CD14-positive monocyte (primary cell): ENCODE data around the gene MYO16. TPM values are rescaled to one million over a fixed set of nuclear protein-coding genes. Genes with fewer than 3 reads are reported as not detected.

Source experiments
- DNase-seq, 3 donors: peaks; one replicate each; pipeline ENCODE4 v3.0.0-alpha.2; 2011 to 2022
- H2AFZ ChIP-seq: 2 replicates; pipeline ENCODE4 v1.6.0; 2012; ENCODE audit warnings: mild to moderate bottlenecking, low read depth, low read length, inconsistent platforms; ENCODE audit not compliant: insufficient read depth, poor library complexity, severe bottlenecking
- H3K27ac ChIP-seq, 2 donors: 1 replicate in 1 of 2; 2 replicates in 1 of 2; pipeline ENCODE4 v1.5.1; 2012 to 2013; ENCODE audit warnings: low read length in 2 of 2, control low read depth in 1 of 2, inconsistent platforms in 1 of 2, low read depth in 1 of 2, mild to moderate bottlenecking in 1 of 2
- H3K27me3 ChIP-seq, 2 donors: one replicate each; pipeline versions ENCODE4 v1.6.0 to v1.6.1; 2011 to 2013; ENCODE audit warnings: low read length in 2 of 2; ENCODE audit not compliant: control insufficient read depth in 2 of 2, insufficient read depth in 2 of 2
- H3K36me3 ChIP-seq, 2 donors: replicated peaks in 1 of 2; 1 replicate in 1 of 2; 2 replicates in 1 of 2; pipeline versions ENCODE4 v1.5.1 to v1.6.1; 2012 to 2013; ENCODE audit warnings: low read length in 2 of 2, control low read depth in 1 of 2, inconsistent platforms in 1 of 2, mild to moderate bottlenecking in 1 of 2; ENCODE audit not compliant: insufficient read depth in 2 of 2, control insufficient read depth in 1 of 2
- H3K4me1 ChIP-seq, 2 donors: 1 replicate in 1 of 2; 2 replicates in 1 of 2; pipeline versions ENCODE4 v1.5.1 to v1.6.1; 2012 to 2013; ENCODE audit warnings: low read length in 2 of 2, control low read depth in 1 of 2, inconsistent platforms in 1 of 2, mild to moderate bottlenecking in 1 of 2, moderate library complexity in 1 of 2; ENCODE audit not compliant: insufficient read depth in 2 of 2, control insufficient read depth in 1 of 2
- H3K4me2 ChIP-seq: replicated peaks from 2 replicates; pipeline ENCODE3; 2012; ENCODE audit warnings: low read length, moderate library complexity, mild to moderate bottlenecking; ENCODE audit not compliant: poor library complexity, severe bottlenecking; ENCODE audit errors: extremely low read depth
- H3K4me3 ChIP-seq, 3 experiments: fragments of 200-600 bp in 1 of 3; sonication (generic) in 1 of 3; replicated peaks in 1 of 3; 1 replicate in 2 of 3; 2 replicates in 1 of 3; pipeline ENCODE4 v1.5.1; 2011 to 2013; ENCODE audit warnings: low read length in 3 of 3, mild to moderate bottlenecking in 3 of 3, control low read depth in 2 of 3, low read depth in 2 of 3, inconsistent platforms in 1 of 3, moderate library complexity in 1 of 3
- H3K79me2 ChIP-seq: 2 replicates; pipeline ENCODE4 v1.6.0; 2012; ENCODE audit warnings: mild to moderate bottlenecking, control low read depth, inconsistent platforms, low read length, moderate library complexity; ENCODE audit not compliant: insufficient read depth
- H3K9ac ChIP-seq: 2 replicates; pipeline ENCODE4 v1.6.0; 2017; ENCODE audit warnings: low read length, mild to moderate bottlenecking; ENCODE audit not compliant: insufficient read depth, poor library complexity, severe bottlenecking
- H3K9me3 ChIP-seq, 2 donors: replicated peaks in 1 of 2; 1 replicate in 1 of 2; 2 replicates in 1 of 2; pipeline versions ENCODE4 v1.5.1 to v1.6.1; 2012 to 2013; ENCODE audit warnings: low read length in 2 of 2, control low read depth in 1 of 2; ENCODE audit not compliant: control insufficient read depth in 1 of 2, insufficient read depth in 1 of 2
- H4K20me1 ChIP-seq: 2 replicates; pipeline ENCODE4 v1.6.0; 2012; ENCODE audit warnings: mild to moderate bottlenecking, low read length, control low read depth, moderate library complexity; ENCODE audit not compliant: insufficient read depth
- H3K27ac Mint-ChIP-seq, 7 donors: one replicate each; pipeline ENCODE4 v1.8.0; 2020; ENCODE audit warnings: mild to moderate bottlenecking in 7 of 7, mixed read lengths in 7 of 7, moderate library complexity in 6 of 7, inconsistent platforms in 2 of 7
- H3K27me3 Mint-ChIP-seq, 3 donors: one replicate each; pipeline ENCODE4 v1.8.0; 2021 to 2022; ENCODE audit warnings: low read depth in 3 of 3, mild to moderate bottlenecking in 3 of 3, mixed read lengths in 3 of 3, moderate library complexity in 3 of 3, inconsistent platforms in 1 of 3
- H3K36me3 Mint-ChIP-seq, 2 donors: one replicate each; pipeline ENCODE4 v1.8.0; 2020; ENCODE audit warnings: mixed read lengths in 2 of 2, inconsistent platforms in 1 of 2, mild to moderate bottlenecking in 1 of 2
- H3K4me1 Mint-ChIP-seq: one replicate; pipeline ENCODE4 v1.8.0; 2020; ENCODE audit warnings: mild to moderate bottlenecking, mixed read lengths
- H3K4me3 Mint-ChIP-seq, 2 donors: one replicate each; pipeline ENCODE4 v1.8.0; 2020; ENCODE audit warnings: mild to moderate bottlenecking in 2 of 2, mixed read lengths in 2 of 2, moderate library complexity in 1 of 2
- H3K9me3 Mint-ChIP-seq, 7 donors: one replicate each; pipeline ENCODE4 v1.8.0; 2020 to 2022; ENCODE audit warnings: mixed read lengths in 7 of 7, mild to moderate bottlenecking in 6 of 7, moderate library complexity in 6 of 7, inconsistent platforms in 2 of 7
- CTCF ChIP-seq: fragments of 200-600 bp; IDR thresholded peaks from one replicate; pipeline ENCODE4 v1.8.0; 2022; ENCODE audit warnings: antibody characterized with exemption, mild to moderate bottlenecking
- WGBS: methylation state at CpG from one replicate; pipeline ENCODE4 v1.1.5; 2013; ENCODE audit warnings: missing lambda C conversion rate; ENCODE audit not compliant: insufficient coverage; 5-methylcytosine and 5-hydroxymethylcytosine counted together
- intact Hi-C, 2 donors: fragments of 100-400 bp; cut with micrococcal nuclease; formaldehyde crosslinking; loops; one replicate each; pipeline versions ENCODE4 v1.15.0 to v1.15.1; 2023
- polyA plus RNA-seq, 3 donors: library from polyadenylated mRNA; depleted of rRNA in 1 of 3; unstranded in 2 of 3; stranded (reverse) in 1 of 3; fragments of 300-500 nt in 2 of 3; fragments of >200 nt in 1 of 3; fragmentation: Illumina TruSeq in 2 of 3; gene quantifications; 1 replicate in 2 of 3; 2 replicates in 1 of 3; pipeline ENCODE4 v1.2.3, GENCODE V29; 2012 to 2021

Gene MYO16
- polyA plus RNA-seq, 3 donors, result not detected

- WGBS, result no CpG with 5 or more reads among the region's 3 CpGs
- Histone ChIP-seq H2AFZ (no peak overlapping the region), H3K79me2 (no peaks in the 10 kb centered on the region), H3K27ac (no peak overlapping the region), H3K4me2 (no peak overlapping the region), H3K9ac (no peak overlapping the region), H4K20me1 (no peaks in the 10 kb centered on the region), H3K27me3 (no peaks in the 10 kb centered on the region), H3K4me3 (no peak overlapping the region), H3K36me3 (no peaks in the 10 kb centered on the region), H3K4me1 (no peaks in the 10 kb centered on the region), H3K9me3 (peaks cover 0 to 6% of the 10 kb centered on the region in 2 donors)
- no peak for DNase-seq
- Mint-ChIP-seq H3K27me3 (peaks cover 0 to 3% (median 0%) of the 10 kb centered on the region in 3 donors), H3K27ac (no peak overlapping the region), H3K36me3 (no peaks in the 10 kb centered on the region), H3K9me3 (peaks cover 2 to 13% (median 3%) of the 10 kb centered on the region in 7 donors), H3K4me1 (no peaks in the 10 kb centered on the region), H3K4me3 (no peak overlapping the region)
- no peak for TF ChIP-seq CTCF
- intact Hi-C loops, result no loop called here
These were observed 5.3 kb upstream of the MYO16 start for GRCh38 chr13:108624108-108624507.

- no peak for TF ChIP-seq CTCF
- Histone ChIP-seq H3K4me2 (no peak overlapping the region), H2AFZ (no peak overlapping the region), H3K4me3 (no peak overlapping the region), H3K9ac (no peak overlapping the region), H3K9me3 (peaks cover 0 to 6% of the 10 kb centered on the region in 2 donors), H4K20me1 (no peaks in the 10 kb centered on the region), H3K27me3 (no peaks in the 10 kb centered on the region), H3K27ac (no peak overlapping the region), H3K79me2 (no peaks in the 10 kb centered on the region), H3K36me3 (no peaks in the 10 kb centered on the region), H3K4me1 (no peaks in the 10 kb centered on the region)
- no peak for DNase-seq
- peaks cover 2 to 13% (median 3%) of the 10 kb centered on the region in 7 donors for H3K9me3 Mint-ChIP-seq
- no peak overlapping the region for H3K4me3 Mint-ChIP-seq
- no peaks in the 10 kb centered on the region for H3K36me3 Mint-ChIP-seq
- no CpG with 5 or more reads among the region's 4 CpGs for WGBS
- no peak overlapping the region for H3K27ac Mint-ChIP-seq
- H3K27me3 Mint-ChIP-seq, result peaks cover 0 to 3% (median 0%) of the 10 kb centered on the region in 3 donors
- H3K4me1 Mint-ChIP-seq, result no peaks in the 10 kb centered on the region
- intact Hi-C loops, result no loop called here
These were observed 4.4 kb upstream of the MYO16 start for GRCh38 chr13:108624979-108625378.
